ENCODE data around the gene TIMM23.
"Not testable (repeated sequence)": the region's sequence is repeated elsewhere in the genome, so short reads cannot be mapped to it uniquely, and the experiment has no call there.

DNA sequence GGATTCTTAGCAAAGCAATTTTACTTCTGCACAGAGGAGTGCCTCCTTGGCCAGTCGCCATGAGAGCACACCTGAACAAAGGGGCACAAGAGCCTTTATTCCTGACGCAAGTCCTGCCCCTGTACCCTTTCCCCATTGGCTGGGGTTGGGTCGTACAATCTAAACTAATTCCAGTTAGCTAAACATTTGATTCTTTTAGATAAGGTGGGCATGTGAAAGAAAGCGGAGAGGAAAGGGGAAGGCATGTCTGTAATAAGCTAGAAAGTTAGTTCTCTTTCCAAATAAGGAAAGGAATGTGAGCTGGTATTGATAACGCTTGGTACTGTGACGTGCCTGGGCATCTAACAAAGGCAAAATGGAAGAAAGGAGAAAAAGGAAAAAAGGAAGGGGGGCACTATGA lies 15.7 kb upstream of the TIMM23 start:
- TF ChIP-seq, protein P1, sequence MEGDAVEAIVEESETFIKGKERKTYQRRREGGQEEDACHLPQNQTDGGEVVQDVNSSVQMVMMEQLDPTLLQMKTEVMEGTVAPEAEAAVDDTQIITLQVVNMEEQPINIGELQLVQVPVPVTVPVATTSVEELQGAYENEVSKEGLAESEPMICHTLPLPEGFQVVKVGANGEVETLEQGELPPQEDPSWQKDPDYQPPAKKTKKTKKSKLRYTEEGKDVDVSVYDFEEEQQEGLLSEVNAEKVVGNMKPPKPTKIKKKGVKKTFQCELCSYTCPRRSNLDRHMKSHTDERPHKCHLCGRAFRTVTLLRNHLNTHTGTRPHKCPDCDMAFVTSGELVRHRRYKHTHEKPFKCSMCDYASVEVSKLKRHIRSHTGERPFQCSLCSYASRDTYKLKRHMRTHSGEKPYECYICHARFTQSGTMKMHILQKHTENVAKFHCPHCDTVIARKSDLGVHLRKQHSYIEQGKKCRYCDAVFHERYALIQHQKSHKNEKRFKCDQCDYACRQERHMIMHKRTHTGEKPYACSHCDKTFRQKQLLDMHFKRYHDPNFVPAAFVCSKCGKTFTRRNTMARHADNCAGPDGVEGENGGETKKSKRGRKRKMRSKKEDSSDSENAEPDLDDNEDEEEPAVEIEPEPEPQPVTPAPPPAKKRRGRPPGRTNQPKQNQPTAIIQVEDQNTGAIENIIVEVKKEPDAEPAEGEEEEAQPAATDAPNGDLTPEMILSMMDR (IDR thresholded peaks at IDR 0.05): not testable (repeated sequence)
- not testable (repeated sequence) for TF ChIP-seq EZH2 (IDR thresholded peaks at IDR 0.05; ENCODE audit: borderline replicate concordance, insufficient read depth, low read depth, low read length, poor library complexity, severe bottlenecking)

Data from B cell (primary cell).